ENCODE measurements around the gene CEP85L.

GRCh38 chr6:118586746-118587485, 64.5 kb downstream of the CEP85L start:
- TF ChIP-seq CTCF (IDR thresholded peaks at IDR 0.05; ENCODE audit: insufficient read depth, low read length) (no peak), POLR2AphosphoS5 (IDR thresholded peaks at IDR 0.05; ENCODE audit: low read depth) (no peak), SPI1 (IDR thresholded peaks at IDR 0.05; ENCODE audit: borderline replicate concordance, low read depth) (no peak), REST (IDR thresholded peaks at IDR 0.05; ENCODE audit: insufficient replicate concordance, low read depth) (no peak), GABPA (IDR thresholded peaks at IDR 0.05; ENCODE audit: low read depth) (no peak)
